CD4-positive, alpha-beta T cell treated with Interferon alpha-2 for 1 hour (primary cell): ENCODE data around the gene DENND1A.
"Not testable (repeated sequence)": the region's sequence is repeated elsewhere in the genome, so short reads cannot be mapped to it uniquely, and the experiment has no call there.

Experiments used
- DNase-seq, 2 donors: peaks; one replicate each; pipeline ENCODE4 v3.0.0-alpha.2; 2020 to 2022

The DENND1A gene

DNA sequence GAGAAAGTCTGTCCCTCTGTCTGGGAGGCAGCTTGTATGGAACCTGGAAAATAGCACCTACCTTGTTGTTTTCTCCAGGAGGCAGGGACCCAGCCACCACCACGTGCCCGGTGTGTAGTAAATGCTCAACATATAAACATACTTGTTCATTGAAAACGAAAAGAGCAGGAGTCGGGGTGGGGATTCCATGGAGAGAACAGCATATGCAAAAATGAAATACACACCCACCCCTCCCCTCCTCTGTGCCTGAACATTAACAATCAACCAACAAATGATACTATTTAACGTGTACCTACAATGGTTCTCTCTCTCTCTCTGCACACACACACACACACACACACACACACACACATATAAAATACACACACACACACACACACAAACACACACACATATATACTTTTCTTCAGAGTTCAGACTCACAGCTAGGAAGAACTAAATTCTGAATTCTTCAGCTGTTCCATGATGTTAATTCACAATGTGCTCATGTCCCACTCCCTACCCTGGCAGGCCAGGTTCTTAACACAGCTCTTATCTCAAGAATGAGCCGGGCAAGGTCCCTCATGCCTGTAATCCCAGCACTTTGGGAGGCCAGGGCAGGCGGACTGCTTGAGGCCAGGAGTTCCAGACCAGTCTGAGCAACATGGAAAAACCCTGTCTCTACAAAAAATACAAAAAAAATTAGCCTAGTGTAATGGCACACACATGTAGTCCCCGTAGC is 16.3 kb upstream of the DENND1A start:
- DNase-seq = no peak

DNA sequence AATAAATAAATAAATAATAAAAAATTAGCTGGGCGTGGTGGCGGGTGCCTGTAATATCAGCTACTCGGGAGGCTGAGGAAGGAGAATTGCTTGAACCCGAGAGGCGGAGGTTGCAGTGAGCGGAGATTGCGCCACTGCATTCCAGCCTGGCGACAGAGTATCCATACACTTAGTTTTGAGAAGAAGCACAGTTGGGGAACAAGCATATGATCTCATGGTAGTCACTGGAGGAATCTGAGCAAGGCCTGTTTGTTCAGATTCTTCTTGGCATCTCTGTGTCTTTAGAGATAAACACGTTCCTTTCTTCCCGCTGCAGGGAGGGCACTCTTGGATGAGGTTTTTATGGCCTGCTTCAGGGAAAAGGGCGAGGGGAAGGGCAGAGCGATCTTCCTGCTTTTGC is 15.6 kb upstream of the DENND1A start:
- no peak for DNase-seq

DNA sequence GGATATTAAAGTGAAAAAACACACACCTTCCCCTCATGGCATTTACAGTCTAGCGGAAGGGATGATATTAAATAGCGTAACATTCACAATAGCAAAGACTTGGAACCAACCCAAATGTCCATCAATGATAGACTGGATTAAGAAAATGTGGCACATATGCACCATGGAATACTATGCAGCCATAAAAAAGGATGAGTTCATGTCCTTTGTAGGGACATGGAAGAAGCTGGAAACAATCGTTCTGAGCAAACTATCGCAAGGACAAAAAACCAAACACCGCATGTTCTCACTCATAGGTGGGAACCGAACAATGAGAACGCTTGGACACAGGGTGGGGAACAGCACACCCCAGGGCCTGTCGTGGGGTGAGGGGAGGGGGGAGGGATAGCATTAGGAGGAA is 14.5 kb upstream of the DENND1A start:
- DNase-seq = not testable (repeated sequence)

DNA sequence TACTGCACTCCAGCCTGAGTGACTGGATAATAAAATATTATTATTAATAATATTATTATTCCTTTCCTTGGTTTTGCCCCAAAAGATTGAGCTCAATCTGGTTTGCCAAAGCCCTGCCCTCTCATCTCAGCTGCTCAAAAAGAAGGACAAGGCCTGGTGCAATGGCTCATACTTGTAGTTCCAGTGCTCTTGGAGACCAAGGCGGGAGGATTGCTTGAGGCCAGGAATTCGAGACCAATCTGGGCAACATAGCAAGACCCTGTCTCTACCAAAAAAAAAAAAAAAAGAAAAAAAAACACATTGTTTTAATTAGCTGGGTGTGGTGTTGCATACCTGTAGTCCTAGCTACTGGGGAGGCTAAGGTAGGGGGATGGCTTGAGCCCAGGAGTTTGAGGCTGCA is 13.7 kb upstream of the DENND1A start:
- DNase-seq = no peak

DNA sequence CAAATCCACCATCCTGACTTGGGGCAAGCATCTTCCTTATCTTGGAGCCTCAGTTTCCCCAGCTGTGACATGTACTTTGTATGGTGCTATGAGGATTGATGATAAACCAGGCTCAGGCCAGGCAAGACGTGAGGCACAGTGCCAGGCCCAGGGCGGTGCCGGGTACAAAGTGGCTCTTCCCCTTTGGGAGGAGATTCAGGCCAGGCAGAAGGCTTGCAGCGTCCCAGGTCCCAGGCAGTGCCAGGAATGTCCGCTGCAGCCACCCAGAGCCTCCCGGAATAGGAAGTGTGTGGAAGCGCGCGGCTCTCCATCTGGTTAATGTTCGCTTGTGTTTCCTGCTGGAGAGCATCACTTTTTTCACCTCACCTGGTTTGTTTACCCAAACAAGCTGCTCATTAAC is 12.6 kb upstream of the DENND1A start:
- no peak for DNase-seq

DNA sequence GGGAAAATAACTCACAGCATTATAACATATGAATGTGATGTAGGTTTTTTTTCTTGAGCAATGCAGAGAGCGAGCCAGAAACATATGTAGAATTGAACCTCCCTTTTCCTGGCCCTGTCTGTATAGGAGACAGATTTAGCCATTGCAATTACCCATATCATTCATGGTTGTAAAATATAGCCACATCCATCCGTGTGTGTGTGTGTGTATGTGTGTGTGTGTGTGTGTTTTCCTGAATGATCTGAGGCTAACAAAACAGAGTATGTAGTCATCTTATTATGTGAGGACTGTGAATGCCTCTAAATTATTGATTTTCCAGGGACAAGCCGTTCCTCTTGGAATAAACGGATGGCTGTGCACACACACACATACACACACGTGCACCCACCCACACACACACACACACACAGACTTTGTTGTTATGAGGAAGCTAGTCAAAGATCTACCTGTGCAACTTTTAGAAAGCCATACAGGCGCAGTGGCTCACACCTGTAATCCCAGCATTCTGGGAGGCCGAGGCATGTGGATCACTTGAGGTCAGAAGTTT is 11.7 kb upstream of the DENND1A start:
- no peak for DNase-seq

DNA sequence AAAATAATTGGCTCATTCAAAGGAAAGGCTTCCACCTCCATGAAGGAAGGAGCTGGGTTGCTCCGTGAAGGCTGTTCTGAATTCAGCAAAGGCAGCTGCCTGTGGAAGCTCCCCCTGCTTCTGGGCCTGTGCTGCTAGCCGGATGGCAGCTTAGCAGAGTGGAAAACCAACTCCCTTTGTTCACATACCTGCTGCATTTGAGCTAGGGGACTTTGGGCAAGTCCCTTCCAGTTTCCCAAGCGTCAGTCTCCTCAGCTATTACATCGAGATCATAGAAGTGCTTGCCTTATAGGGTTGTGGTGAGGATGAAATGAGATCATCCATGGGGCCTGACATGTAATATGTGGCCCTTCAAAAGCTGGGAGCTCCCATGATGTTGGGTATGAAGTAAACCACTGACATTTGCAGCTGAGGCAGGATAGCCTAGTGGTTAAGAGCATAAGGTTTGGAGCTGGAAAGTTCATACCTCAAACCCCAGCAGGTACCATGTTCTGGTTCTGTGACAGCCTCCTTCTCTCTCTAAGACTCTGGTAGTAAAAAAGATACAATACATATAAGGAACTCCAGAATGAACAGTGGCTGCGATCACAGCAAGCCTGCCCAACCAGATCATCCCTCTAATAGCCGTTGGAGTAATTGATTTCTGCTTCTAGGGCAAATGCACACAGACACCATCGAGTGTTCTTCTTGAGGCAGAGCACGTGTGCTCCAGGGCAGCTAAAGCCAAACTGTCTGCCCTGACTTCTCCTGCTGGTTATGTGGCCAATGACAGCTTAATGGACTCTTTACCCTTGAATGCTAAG is 11.0 kb upstream of the DENND1A start:
- no peak for DNase-seq

DNA sequence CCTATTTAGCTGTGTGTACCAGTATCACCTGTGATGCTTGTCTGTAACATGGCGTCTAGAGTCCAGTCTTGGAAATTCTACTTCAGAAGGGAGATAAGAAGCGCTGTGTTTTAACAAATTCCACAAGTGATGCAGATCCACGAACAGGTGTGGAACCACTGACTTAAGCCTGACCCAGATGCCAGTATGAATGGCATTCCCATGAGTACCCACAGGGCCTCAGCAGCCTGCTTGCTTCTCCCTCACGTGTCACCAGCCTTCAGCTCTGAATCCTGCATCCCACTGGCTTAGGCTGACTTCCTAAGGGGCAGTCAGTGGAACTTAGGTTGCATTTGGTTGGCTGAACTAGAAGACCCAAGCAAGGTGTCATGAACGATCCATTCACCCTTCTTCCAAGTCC is 8.5 kb upstream of the DENND1A start:
- DNase-seq = no peak

DNA sequence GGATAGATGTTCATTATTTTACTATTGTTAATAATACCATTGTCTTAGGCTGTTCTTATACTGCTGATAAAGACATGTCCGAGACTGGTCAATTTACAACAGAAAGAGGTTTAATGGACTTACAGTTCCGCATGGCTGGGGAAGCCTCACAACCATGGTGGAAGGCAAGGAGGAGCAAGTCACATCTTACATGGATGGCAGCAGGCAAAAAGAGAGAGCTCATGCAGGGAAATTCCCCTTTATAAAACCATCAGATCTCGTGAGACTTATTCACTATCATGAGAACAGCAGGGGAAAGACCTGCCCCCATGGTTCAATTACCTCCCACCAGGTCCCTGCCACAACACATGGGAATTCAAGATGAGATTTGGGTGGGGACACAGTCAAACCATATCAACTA is 6.6 kb upstream of the DENND1A start:
- not testable (repeated sequence) for DNase-seq

DNA sequence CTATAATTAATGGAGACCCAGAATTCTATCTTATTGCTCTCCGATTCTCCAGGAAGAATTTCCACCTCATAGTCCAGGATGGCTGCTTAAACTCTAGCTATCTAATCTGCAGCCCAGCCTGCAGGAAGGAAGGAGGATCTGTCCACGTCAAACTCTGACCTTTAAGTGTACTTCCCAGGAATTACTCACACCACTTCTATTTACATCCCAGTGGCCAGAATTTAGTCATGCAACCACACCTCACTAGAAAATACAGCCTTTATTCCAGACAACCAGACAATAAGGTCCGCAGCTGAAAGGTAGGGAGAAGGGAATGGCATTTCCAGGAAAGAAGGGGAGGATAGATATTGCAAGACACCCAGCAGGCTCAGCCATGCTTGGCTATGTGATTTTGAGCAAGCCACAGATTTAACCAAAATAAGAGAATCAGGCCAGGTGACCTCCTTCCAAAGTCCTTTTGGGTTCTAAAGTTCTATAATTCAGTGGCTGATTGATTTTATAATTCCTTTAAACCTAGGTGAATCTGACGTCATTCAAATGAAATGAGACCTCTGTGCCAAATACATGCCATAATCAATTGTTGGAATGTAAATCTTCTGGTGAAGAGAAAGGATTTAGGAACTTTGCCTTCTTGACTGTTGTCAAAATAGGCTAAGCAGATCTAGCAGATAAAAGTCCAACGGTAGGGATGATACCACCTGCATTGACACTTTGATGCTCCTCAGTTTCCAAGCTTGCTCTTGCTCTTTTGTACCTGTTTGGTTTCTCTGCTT is 3.7 kb upstream of the DENND1A start:
- DNase-seq = no peak

DNA sequence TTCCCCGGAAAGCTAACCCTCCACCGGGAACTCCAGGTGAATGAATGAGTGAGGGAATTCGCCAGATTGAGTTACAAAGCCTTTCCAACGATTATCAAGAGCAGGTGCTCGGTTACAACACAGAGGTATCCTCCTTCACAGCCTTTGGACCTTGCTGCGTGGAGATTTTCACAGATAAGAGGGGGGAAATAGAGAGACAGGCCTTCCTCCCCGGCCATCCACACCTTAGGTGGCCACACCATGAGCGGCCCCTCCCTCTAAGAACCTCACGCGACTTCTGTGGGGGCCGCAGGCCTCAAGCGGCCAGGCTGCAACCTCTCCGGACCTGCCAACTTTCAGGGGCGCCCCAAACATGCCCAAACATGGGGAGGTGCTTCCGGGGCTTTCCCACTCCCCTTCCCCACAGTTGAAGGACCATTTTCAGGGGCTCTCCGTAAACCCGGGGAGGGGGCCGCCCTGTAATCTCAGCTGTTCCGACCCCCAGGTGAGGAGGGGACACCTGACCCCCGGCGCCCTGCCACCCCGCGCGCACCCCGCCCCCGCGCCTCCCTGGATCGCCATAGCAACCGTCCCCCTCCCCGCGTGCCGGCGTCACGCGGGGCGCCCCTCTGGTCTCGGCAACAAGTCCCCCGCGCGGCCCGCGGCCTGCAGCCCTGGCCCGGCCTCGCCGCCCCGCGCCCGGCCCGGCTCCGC is 603 bp downstream of the DENND1A start:
- DNase-seq = peak in 1 of 2 donors; percentile 4

DNA sequence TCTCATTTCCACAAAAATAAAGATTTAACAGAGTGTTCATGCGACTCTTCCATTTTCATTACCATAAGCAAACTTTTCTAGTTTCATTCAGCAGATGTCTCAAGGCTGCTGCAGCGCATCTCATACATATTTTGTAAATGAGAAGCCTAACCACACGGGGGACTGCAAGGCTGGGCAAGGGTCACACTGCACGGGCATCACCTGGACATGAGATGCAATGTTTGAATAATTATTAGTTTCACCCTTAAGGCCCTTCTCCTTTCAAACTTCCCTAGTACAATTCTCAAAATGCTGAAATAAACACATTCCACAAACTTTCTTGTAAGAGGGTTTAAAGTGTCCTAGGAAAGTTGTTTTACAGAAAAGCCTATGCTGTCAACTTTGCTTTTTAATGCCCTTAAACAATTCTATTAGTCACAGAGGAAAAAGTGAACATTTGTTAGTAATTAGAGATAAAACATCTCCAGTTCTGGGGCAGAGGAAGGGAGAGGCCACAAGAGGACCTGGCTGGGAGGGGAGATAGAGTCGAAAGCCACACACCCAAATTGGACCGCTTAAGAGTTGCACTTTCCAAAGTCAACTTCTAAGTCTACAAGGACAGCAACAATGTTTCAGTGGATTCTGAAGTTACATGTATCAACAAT is 1.3 kb downstream of the DENND1A start:
- DNase-seq = peak in 1 of 2 donors; percentile 6

DNA sequence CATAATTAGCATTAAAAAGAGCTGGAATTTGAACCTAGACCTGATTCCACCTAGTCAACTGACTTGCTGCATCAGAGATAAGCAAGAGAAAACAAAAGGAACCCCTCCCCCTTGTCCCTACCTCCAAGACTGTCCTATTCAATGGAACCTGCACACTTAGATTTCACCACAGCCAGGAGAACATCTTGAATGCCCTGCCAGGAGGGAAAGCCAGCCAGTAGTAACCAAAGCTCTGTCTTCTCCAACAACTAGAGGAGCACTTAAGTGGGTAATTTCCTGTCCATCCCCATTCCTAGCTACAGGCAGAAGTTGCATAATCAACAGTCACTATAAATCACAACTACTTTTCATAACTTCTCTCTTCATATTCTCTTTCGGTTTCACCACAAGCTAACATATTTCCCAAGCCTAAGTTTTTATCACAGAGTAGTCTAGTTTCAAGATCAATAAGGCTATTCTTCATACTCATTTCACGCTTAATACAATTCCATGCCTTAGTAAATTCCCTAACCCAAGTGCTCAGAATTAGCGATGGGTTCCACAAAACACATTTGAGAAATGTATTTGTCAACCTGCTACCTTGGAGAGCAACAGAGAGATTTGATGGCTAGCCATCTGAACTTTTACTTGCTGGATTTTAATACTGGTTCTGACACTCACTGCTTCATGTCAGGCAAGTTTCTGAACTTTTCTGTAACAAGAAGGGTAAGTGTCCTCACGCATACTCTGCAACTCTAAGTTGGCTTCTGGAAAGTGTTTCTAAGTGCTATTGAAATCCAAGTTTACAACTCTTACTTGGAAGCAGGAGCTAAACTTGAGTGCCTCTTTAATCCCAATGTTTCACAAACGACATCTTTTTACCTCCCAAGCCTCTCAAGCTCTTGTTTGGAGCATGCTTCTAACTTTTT is 2.0 kb downstream of the DENND1A start:
- DNase-seq = no peak

DNA sequence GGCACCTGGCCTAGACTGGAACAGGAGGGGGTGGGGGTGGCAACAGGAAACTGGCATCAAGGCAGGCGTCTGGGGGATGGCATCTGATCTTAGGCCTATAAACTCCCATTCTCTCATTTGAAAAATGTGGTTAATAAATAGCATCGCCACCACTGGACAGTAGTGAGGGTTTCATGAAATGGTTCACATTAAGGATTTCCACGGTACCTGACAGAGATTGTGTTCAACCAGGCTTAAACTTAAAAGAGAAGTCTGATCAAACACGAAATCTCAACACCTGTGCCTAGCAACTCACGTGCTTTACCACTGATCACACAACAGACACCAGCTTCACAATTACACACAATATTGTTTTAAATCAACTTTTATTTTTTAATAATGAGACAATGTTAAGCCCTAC is 3.0 kb downstream of the DENND1A start:
- no peak for DNase-seq

DNA sequence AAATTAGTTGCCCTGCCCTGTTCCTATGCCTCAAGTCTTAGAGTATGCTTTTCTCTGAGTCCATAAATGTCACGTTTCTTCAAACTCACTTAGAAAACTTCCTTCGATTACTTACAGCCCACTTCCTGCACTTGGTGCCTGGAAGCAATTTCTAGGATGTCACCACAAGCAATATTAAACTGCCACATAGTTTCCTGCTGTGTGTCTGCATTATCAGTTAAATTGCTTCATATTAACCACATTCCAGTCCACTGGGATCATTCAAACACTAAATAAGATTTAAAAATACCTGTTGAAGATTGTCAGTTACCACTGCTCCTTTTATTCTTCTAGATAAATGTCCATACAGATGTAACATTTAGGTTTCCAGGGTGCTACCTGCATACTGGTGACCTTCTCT is 4.1 kb downstream of the DENND1A start:
- no peak for DNase-seq

DNA sequence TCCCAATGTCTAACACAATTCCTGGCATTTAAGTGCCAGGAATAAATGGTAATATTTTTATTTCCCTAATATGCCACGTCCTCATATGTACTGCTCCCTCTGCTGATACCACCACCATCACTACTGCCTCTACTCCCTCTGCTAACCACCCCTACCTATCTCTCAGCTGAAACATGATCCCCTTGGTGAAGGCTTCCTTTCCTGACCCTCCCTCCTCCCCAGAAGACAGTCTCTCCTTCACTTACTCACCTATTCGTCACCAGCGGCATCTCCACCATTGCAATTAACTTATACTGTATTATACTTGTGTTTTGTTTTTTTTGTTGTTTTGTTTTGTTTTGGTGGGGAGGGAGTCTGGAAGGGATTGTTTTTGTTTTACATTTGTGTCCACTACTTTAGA is 4.8 kb downstream of the DENND1A start:
- DNase-seq = no peak

DNA sequence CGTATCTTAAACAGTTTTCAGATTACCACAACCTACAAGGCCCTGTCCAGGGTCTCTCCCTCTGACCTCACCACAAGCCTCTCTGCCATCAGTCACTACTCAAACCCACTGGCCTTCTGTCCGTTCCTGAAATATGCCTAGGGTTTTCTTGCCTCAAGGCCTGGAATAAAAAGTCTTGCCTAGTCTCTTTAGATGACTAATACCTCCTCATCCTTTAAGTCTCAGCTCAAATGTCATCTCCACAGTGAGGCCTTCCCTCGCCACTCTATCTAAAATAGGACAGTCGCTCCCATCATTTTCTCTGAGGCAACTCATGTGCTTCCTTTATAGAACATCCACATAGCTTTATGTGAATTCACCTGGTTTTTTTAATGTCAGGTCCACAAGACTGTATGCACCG is 5.2 kb downstream of the DENND1A start:
- DNase-seq = no peak

DNA sequence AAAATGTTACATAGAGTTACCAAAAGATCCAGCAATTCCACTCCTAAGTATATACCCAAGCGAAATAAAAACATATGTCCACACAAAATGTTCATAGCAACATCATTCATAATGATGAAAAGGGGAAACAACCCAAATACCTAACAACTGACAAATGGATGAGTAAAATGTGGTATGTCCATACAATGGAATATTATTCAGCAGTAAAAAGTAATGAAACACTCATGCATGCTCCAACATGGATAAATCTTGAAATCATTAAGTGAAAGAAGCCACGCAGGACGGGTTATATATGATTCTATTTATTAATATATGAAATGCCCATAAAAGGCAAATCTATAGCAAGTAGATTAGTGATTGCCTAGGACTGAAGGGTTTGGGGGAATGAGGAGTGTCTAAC is 6.0 kb downstream of the DENND1A start:
- no peak for DNase-seq

DNA sequence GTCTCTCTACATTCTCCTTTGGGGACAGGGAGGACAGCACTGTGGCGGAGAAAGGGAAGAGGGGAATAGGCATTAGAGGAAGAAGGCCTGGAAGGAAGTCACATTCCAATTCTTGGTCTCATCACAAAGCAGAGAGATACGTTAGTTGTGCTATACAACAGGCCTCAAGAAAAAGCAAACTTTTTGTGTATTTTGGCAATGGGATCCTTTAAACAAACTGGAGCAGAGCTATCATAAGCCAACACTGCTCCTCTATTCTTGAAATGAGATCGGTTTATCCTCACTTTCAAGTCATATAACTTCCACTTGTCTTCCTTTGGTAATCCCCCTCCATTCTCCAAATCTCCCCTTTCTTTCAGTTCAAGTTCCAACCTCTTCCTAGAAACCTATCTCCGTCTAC is 6.5 kb downstream of the DENND1A start:
- no peak for DNase-seq

DNA sequence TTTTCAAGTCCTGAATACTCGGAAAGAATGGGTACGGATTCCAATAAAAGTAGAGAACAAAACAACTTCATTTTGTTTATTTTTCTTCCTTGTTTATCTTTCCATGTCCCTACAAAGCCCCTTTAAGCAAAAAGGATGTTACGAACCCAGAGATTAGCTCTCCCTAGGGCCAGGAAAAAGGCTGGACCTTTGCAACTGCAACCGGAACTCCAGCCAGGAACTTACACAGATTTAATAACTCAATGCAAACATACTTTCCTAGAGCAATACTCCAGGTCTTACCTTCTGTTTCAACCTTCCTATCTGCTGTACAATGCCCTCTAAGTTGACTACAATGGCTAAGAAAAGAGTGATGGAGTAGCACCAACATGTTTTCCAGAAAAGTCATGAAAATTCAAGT is 7.0 kb downstream of the DENND1A start:
- no peak for DNase-seq

DNA sequence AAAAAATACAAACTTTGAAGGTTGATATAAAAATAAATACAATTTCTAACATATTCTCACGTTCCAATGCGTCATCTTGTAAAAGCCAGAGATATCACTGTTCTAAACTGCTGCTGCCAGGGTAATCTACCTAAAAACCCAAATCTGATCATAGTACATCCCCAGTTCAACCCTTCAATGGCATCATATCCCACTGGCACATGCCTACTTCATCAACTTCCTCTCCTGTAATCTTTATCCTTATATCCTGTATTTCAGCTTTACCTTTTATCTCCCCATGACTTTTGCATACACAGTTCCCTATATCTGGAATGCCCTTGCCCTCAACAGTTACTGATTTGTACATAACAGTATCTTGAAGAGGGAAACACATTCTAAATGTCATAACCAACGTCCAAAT is 7.5 kb downstream of the DENND1A start:
- no peak for DNase-seq
